Heart left ventricle (tissue), 16 donors: ENCODE results near the gene NCAPG2. TPM values are rescaled to one million over a fixed set of nuclear protein-coding genes. Genes with fewer than 3 reads are reported as not detected.

ENCODE experiments used
- ATAC-seq, 4 donors: fragments of 200-7000 bp; cut with Tn5 transposase; one replicate each; pipeline ENCODE4 v1.9.1; 2020 to 2022; ENCODE audit warnings: moderate library complexity in 4 of 4, mild to moderate bottlenecking in 3 of 4, moderate number of reproducible peaks in 1 of 4
- DNase-seq, 5 donors: peaks; one replicate each; pipeline ENCODE4 v3.0.0-alpha.2; 2020
- H3K27ac ChIP-seq, 12 donors: fragments of 200-600 bp; sonication (generic) in 4 of 12; one replicate each; pipeline versions ENCODE4 v1.5.0 to v1.8.0; 2016 to 2022; ENCODE audit warnings: mild to moderate bottlenecking in 2 of 12
- H3K27me3 ChIP-seq, 9 donors: fragments of 200-600 bp; sonication (generic) in 2 of 9; one replicate each; pipeline versions ENCODE4 v1.5.1 to v1.8.0; 2016 to 2022; ENCODE audit warnings: mild to moderate bottlenecking in 3 of 9
- H3K36me3 ChIP-seq, 9 donors: fragments of 200-600 bp; sonication (generic) in 2 of 9; one replicate each; pipeline versions ENCODE4 v1.5.0 to v1.8.0; 2018 to 2022; ENCODE audit warnings: mild to moderate bottlenecking in 2 of 9
- H3K4me1 ChIP-seq, 12 donors: fragments of 200-600 bp; sonication (generic) in 4 of 12; one replicate each; pipeline versions ENCODE4 v1.5.0 to v1.8.0; 2016 to 2022; ENCODE audit warnings: mild to moderate bottlenecking in 3 of 12
- H3K4me3 ChIP-seq, 12 donors: fragments of 200-600 bp; sonication (generic) in 4 of 12; one replicate each; pipeline versions ENCODE4 v1.5.0 to v1.8.0; 2017 to 2022; ENCODE audit warnings: mild to moderate bottlenecking in 9 of 12, moderate library complexity in 4 of 12
- H3K9me3 ChIP-seq, 12 donors: fragments of 200-600 bp; sonication (generic) in 4 of 12; one replicate each; pipeline versions ENCODE4 v1.5.0 to v1.8.0; 2016 to 2022; ENCODE audit warnings: mild to moderate bottlenecking in 1 of 12
- POLR2A ChIP-seq, 2 donors: fragments of 450-650 bp; IDR thresholded peaks; one replicate each; pipeline ENCODE4 v1.6.1; 2017; ENCODE audit warnings: antibody characterized with exemption in 2 of 2, mild to moderate bottlenecking in 2 of 2, moderate library complexity in 2 of 2
- WGBS, 4 donors: extraction: QIAGEN DNeasy Blood & Tissue Kit in 2 of 4; methylation state at CpG; one replicate each; pipeline versions ENCODE4 v1.1.5 to v1.1.7; 2013 to 2018; 5-methylcytosine and 5-hydroxymethylcytosine counted together
- intact Hi-C, 10 donors: fragments of 100-400 bp; cut with DNase I; formaldehyde crosslinking; loops; one replicate each; pipeline versions ENCODE4 v1.11.1 to v1.14.2; 2022
- polyA plus RNA-seq, 2 donors: library from polyadenylated mRNA; stranded (reverse); fragments of 200-250 nt; gene quantifications; one replicate each; pipeline ENCODE4 v1.2.3, GENCODE V29; 2013
- total RNA-seq, 9 donors: library from RNA; depleted of rRNA in 2 of 9; stranded (reverse); fragments of >200 nt in 2 of 9; fragmentation: NEBNext Ultra II Directional in 3 of 9; extraction: Animal tissue kit (Norgen Biotek cat#: 25700) in 3 of 9; gene quantifications; one replicate each; pipeline versions ENCODE4 v1.1.0 to v1.2.4, GENCODE V29; 2016 to 2023
- TF ChIP-seq, protein P1 (sequence below), 12 donors: fragments of 200-600 bp; sonication (generic) in 4 of 12; IDR thresholded peaks; one replicate each; pipeline versions ENCODE4 v1.5.0 to v1.8.0; 2018 to 2022; ENCODE audit warnings: antibody characterized with exemption in 12 of 12, mild to moderate bottlenecking in 5 of 12
- donor health status: ischemic (EF 13 %, LVEDD 7.1; RV severe dilation, severe dysfunction).
- donor health status: healthy with polysubstance abuse.
- donor health status: DM: no; HTN: yes; CAD: no.
- donor health status: DM: no; HTN: no; CAD: no.
- donor health status: ischemic (EF 25% LVEDD 6.9; RV normal size, moderate dysfunction).
- donor health status: ischemic (EF 25% LVEDD 5.7; RV mildly dilated, moderate dysfunction).
- donor health status: healthy.
- donor health status: DM: yes; HTN: yes; CAD: no.
- donor health status: ischemic (EF 35%, LVEDD 5.7; RV mildly dilated, moderate dysfunction).
- donor health status: nonischemic (EF 11% LVEDD 7.7; RV severe dilation, severe dysfunction).
- donor health status: DM: yes; HTN: yes; CAD: no.
- donor health status: PGD.
- donor health status: ischemic (EF 29% LVEDD 5.4; RV normal size, mild dysfunction).
- donor health status: nonischemic (EF 23%, LVEDD 6.1; RV moderate dilation, normal function).

NCAPG2 gene
- total and polyA plus RNA-seq, 11 donors: 1.1 to 12.5 (median 4.1) TPM

- peaks cover 0 to 16% (median 0%) of the 10 kb centered on the region in 12 donors for H3K4me1 ChIP-seq
- 92 to 93% (median 93%) methylated on average over 17 of the region's 17 CpGs for WGBS, 4 donors
- DNase-seq (no peak), ATAC-seq (no peak)
- no peaks in the 10 kb centered on the region for H3K27me3 ChIP-seq
- no peak overlapping the region for H3K4me3 ChIP-seq
- no peak overlapping the region for H3K27ac ChIP-seq
- intact Hi-C loops: no loop called here
- H3K9me3 ChIP-seq: no peaks in the 10 kb centered on the region
- TF ChIP-seq, protein P1, sequence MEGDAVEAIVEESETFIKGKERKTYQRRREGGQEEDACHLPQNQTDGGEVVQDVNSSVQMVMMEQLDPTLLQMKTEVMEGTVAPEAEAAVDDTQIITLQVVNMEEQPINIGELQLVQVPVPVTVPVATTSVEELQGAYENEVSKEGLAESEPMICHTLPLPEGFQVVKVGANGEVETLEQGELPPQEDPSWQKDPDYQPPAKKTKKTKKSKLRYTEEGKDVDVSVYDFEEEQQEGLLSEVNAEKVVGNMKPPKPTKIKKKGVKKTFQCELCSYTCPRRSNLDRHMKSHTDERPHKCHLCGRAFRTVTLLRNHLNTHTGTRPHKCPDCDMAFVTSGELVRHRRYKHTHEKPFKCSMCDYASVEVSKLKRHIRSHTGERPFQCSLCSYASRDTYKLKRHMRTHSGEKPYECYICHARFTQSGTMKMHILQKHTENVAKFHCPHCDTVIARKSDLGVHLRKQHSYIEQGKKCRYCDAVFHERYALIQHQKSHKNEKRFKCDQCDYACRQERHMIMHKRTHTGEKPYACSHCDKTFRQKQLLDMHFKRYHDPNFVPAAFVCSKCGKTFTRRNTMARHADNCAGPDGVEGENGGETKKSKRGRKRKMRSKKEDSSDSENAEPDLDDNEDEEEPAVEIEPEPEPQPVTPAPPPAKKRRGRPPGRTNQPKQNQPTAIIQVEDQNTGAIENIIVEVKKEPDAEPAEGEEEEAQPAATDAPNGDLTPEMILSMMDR (IDR thresholded peaks at IDR 0.05): no peak
- TF ChIP-seq POLR2A (IDR thresholded peaks at IDR 0.05): no peak
- peaks cover 4 to 100% (median 99%) of the 10 kb centered on the region in 9 donors for H3K36me3 ChIP-seq
Measured at GRCh38 chr7:158743219-158743618, 38.6 kb upstream of the NCAPG2 start.

GRCh38 chr7:158742065-158742821 is 37.6 kb upstream of the NCAPG2 start:
- intact Hi-C loops: no loop called here
- H3K27ac ChIP-seq: peak overlapping the region in 1 of 12 donors; percentile 75
- TF ChIP-seq, protein P1 (IDR thresholded peaks at IDR 0.05): no peak
- TF ChIP-seq POLR2A (IDR thresholded peaks at IDR 0.05): no peak
- no peaks in the 10 kb centered on the region for H3K9me3 ChIP-seq
- H3K4me1 ChIP-seq: peaks cover 0 to 16% (median 0%) of the 10 kb centered on the region in 12 donors
- ATAC-seq: no peak
- H3K36me3 ChIP-seq: peaks cover 4 to 100% (median 97%) of the 10 kb centered on the region in 9 donors
- 91 to 96% (median 95%) methylated on average over 16 to 19 of the region's 19 CpGs for WGBS, 4 donors
- DNase-seq: no peak
- no peaks in the 10 kb centered on the region for H3K27me3 ChIP-seq
- H3K4me3 ChIP-seq: no peak overlapping the region

GRCh38 chr7:158741294-158741666 is 36.7 kb upstream of the NCAPG2 start:
- ATAC-seq (peak in 1 of 4 donors; percentile 11), DNase-seq (no peak)
- TF ChIP-seq, protein P1 (IDR thresholded peaks at IDR 0.05): no peak
- TF ChIP-seq POLR2A (IDR thresholded peaks at IDR 0.05): no peak
- Histone ChIP-seq H3K27ac (peak overlapping the region in 2 of 12 donors; percentile 16 to 75), H3K4me3 (no peak overlapping the region), H3K9me3 (no peaks in the 10 kb centered on the region), H3K4me1 (peaks cover 0 to 16% (median 0%) of the 10 kb centered on the region in 12 donors), H3K36me3 (peaks cover 4 to 100% (median 97%) of the 10 kb centered on the region in 9 donors), H3K27me3 (no peaks in the 10 kb centered on the region)
- WGBS, 4 donors: 90 to 92% (median 91%) methylated on average over 14 of the region's 14 CpGs
- intact Hi-C loops: no loop called here

DNA sequence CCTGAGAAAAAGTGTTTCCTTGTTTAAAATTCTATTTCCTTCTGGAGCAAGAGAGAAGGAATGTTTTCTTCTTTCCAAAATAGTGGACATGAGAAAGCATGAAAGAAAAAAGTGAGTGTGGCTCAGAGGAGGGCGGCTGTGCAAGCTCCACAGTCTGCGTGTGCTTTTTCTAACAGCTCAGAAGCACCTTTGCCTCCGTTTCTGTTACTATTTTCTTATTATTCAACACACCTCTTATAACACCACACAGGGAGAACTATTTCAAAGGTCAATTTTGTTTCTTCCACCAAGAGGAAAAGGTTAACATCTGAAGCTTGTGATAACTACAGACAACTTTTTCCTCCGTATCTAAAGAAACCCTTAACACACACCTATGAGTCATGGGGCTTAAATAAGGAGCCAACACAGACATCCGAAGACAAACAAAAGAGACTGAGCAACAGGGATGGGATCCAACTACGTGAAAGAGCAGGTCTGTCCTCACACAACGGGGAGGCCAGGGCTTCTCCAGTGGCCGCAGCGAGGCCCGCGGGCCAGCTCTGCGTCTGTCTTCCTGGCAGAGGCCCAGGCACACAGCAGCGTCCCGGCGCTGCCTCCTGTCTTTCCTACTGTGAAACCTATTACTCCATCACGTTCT is 36.2 kb upstream of the NCAPG2 start:
- peak in 3 of 4 donors; percentile 71 to 74 (median 74) for ATAC-seq
- intact Hi-C loops: no loop called here
- no peaks in the 10 kb centered on the region for H3K27me3 ChIP-seq
- WGBS, 4 donors: 78 to 85% (median 84%) methylated on average over 16 of the region's 16 CpGs
- peaks cover 4 to 100% (median 97%) of the 10 kb centered on the region in 9 donors for H3K36me3 ChIP-seq
- peaks cover 0 to 16% (median 0%) of the 10 kb centered on the region in 12 donors for H3K4me1 ChIP-seq
- DNase-seq: peak in 2 of 5 donors; percentile 32 to 62
- H3K9me3 ChIP-seq: no peaks in the 10 kb centered on the region
- H3K4me3 ChIP-seq: no peak overlapping the region
- no peak for TF ChIP-seq POLR2A (IDR thresholded peaks at IDR 0.05)
- TF ChIP-seq, protein P1 (IDR thresholded peaks at IDR 0.05): no peak
- H3K27ac ChIP-seq: peak overlapping the region in 3 of 12 donors; percentile 8 to 75 (median 16)
